OCI-LY7 (cell line): ENCODE data around the gene KDM4B.

Source experiments
- CTCF ChIP-seq: fragments of 200-600 bp; sonication (generic); conservative IDR thresholded peaks from 2 replicates; pipeline ENCODE4 v1.5.1; 2014; ENCODE audit warnings: mild to moderate bottlenecking, antibody characterized with exemption, low read length, moderate library complexity, mixed read lengths
- EZH2phosphoT487 ChIP-seq: fragments of 200-600 bp; sonication (generic); IDR thresholded peaks from 2 replicates; pipeline ENCODE4 v1.6.1; 2018; ENCODE audit warnings: low read depth, borderline replicate concordance, mild to moderate bottlenecking, mixed run types, antibody characterized with exemption, low read length, moderate library complexity, mixed read lengths

- TF ChIP-seq CTCF: no peak
- no peak for TF ChIP-seq EZH2phosphoT487
Measured at GRCh38 chr19:5045029-5045428, 76.1 kb downstream of the KDM4B start.
